ENCODE measurements around the gene TCOF1.

The TCOF1 gene

DNA sequence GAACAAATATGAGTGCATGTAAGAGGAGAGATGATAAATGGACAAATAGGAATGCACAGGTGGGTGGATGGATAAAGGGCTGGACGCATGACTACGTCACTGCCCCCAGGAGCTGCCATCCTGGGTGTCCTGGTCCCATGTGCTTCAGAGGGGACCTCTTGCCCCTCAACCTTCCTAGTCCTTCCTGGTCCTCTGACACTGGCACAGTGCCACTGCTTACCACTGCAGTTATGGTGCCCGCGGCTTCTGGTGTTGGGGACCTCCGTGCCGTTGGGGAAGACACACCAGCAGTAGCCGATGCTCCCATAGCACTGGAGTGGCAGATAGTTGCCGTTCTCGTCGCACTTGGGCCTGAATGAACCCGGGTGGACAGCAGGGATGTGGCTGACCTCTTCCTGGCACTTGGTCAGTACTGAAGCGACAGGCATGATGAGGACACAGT is 45.4 kb downstream of the TCOF1 start:
- DNase-seq (ENCODE audit: low read depth in 1 of 2, low spot score in 1 of 2) = no peak
- Histone ChIP-seq H3K4me3 (replicated peaks; ENCODE audit: insufficient read depth, low read length) (no peak overlapping the region), H3K27ac (replicated peaks) (no peak overlapping the region), H3K27me3 (ENCODE audit: insufficient read depth, poor library complexity, severe bottlenecking) (no peaks in the 10 kb centered on the region)
- TF ChIP-seq SPI1 (IDR thresholded peaks at IDR 0.05; ENCODE audit: borderline replicate concordance, low read depth) (no peak), CTCF (IDR thresholded peaks at IDR 0.05; ENCODE audit: insufficient read depth, low read length) (no peak), GABPA (IDR thresholded peaks at IDR 0.05; ENCODE audit: low read depth) (no peak), POLR2AphosphoS5 (IDR thresholded peaks at IDR 0.05; ENCODE audit: low read depth) (no peak), REST (IDR thresholded peaks at IDR 0.05; ENCODE audit: insufficient replicate concordance, low read depth) (no peak)

- TF ChIP-seq SPI1 (IDR thresholded peaks at IDR 0.05; ENCODE audit: borderline replicate concordance, low read depth) = no peak
- no peak for TF ChIP-seq CTCF (IDR thresholded peaks at IDR 0.05; ENCODE audit: insufficient read depth, low read length)
- TF ChIP-seq REST (IDR thresholded peaks at IDR 0.05; ENCODE audit: insufficient replicate concordance, low read depth) = no peak
- no peak for TF ChIP-seq POLR2AphosphoS5 (IDR thresholded peaks at IDR 0.05; ENCODE audit: low read depth)
- no peak for TF ChIP-seq GABPA (IDR thresholded peaks at IDR 0.05; ENCODE audit: low read depth)
- Histone ChIP-seq H3K27ac (replicated peaks) (no peak overlapping the region), H3K4me3 (replicated peaks; ENCODE audit: insufficient read depth, low read length) (no peak overlapping the region), H3K27me3 (ENCODE audit: insufficient read depth, poor library complexity, severe bottlenecking) (no peaks in the 10 kb centered on the region)
- no peak for DNase-seq (ENCODE audit: low read depth in 1 of 2, low spot score in 1 of 2)
Observed at GRCh38 chr5:150404121-150404520, 46.6 kb downstream of the TCOF1 start.

GRCh38 chr5:150404535-150404934 is 47.0 kb downstream of the TCOF1 start:
- H3K27me3 ChIP-seq (ENCODE audit: insufficient read depth, poor library complexity, severe bottlenecking) = no peaks in the 10 kb centered on the region
- H3K27ac ChIP-seq (replicated peaks) = no peak overlapping the region
- no peak for DNase-seq (ENCODE audit: low read depth in 1 of 2, low spot score in 1 of 2)
- no peak overlapping the region for H3K4me3 ChIP-seq (replicated peaks; ENCODE audit: insufficient read depth, low read length)
- TF ChIP-seq GABPA (IDR thresholded peaks at IDR 0.05; ENCODE audit: low read depth) = no peak
- TF ChIP-seq POLR2AphosphoS5 (IDR thresholded peaks at IDR 0.05; ENCODE audit: low read depth) = no peak
- TF ChIP-seq SPI1 (IDR thresholded peaks at IDR 0.05; ENCODE audit: borderline replicate concordance, low read depth) = no peak
- no peak for TF ChIP-seq CTCF (IDR thresholded peaks at IDR 0.05; ENCODE audit: insufficient read depth, low read length)
- TF ChIP-seq REST (IDR thresholded peaks at IDR 0.05; ENCODE audit: insufficient replicate concordance, low read depth) = no peak
